Measurements from ENCODE around the gene JAKMIP2. TPM values are rescaled to one million over a fixed set of nuclear protein-coding genes. Genes with fewer than 3 reads are reported as not detected.
"Not testable (repeated sequence)": the region's sequence is repeated elsewhere in the genome, so short reads cannot be mapped to it uniquely, and the experiment has no call there.

The JAKMIP2 gene
- total RNA-seq, 1 experiment from 2014 or later: 1.2 TPM

GRCh38 chr5:147732291-147732883, 50.1 kb downstream of the JAKMIP2 start:
- Mint-ChIP-seq H3K4me1 (ENCODE audit: low read depth, unreplicated experiment) (peaks cover 8% of the 10 kb centered on the region), H3K9me3 (ENCODE audit: unreplicated experiment) (no peaks in the 10 kb centered on the region), H3K27me3 (ENCODE audit: insufficient read depth, unreplicated experiment) (no peaks in the 10 kb centered on the region), H3K4me3 (ENCODE audit: unreplicated experiment) (no peak overlapping the region), H3K36me3 (ENCODE audit: insufficient read depth, unreplicated experiment) (no peaks in the 10 kb centered on the region), H3K27ac (ENCODE audit: unreplicated experiment) (no peak overlapping the region)
- Histone ChIP-seq H3K27me3 (replicated peaks; ENCODE audit: control insufficient read depth, insufficient read depth, low read length) (no peaks in the 10 kb centered on the region), H3K9me3 (no peaks in the 10 kb centered on the region), H3K36me3 (ENCODE audit: control insufficient read depth, insufficient read depth, low read length) (no peaks in the 10 kb centered on the region), H3K4me1 (peaks cover 11% of the 10 kb centered on the region), H3K4me3 (ENCODE audit: low read depth, low read length) (no peak overlapping the region)
- ChIA-PET CTCF (no interaction called here), POLR2A (no interaction called here)
- no TSS peak for BruUV-seq (replicated peaks)
- no peak for DNase-seq
- no peak for TF ChIP-seq CTCF (IDR thresholded peaks at IDR 0.05; ENCODE audit: insufficient read depth in 1 of 2, low read depth in 1 of 2, low read length in 1 of 2, severe bottlenecking in 1 of 2, unreplicated experiment in 1 of 2)
- intact Hi-C loops (cut with micrococcal nuclease; ENCODE audit: unreplicated experiment): no loop called here

- TF ChIP-seq CTCF (IDR thresholded peaks at IDR 0.05; ENCODE audit: insufficient read depth in 1 of 2, low read depth in 1 of 2, low read length in 1 of 2, severe bottlenecking in 1 of 2, unreplicated experiment in 1 of 2): no peak
- Histone ChIP-seq H3K36me3 (ENCODE audit: control insufficient read depth, insufficient read depth, low read length) (no peaks in the 10 kb centered on the region), H3K9me3 (no peaks in the 10 kb centered on the region), H3K4me1 (peaks cover 11% of the 10 kb centered on the region; the same call in 1 of the 2 replicates), H3K27me3 (replicated peaks; ENCODE audit: control insufficient read depth, insufficient read depth, low read length) (no peaks in the 10 kb centered on the region), H3K4me3 (ENCODE audit: low read depth, low read length) (no peak overlapping the region)
- Mint-ChIP-seq H3K4me1 (ENCODE audit: low read depth, unreplicated experiment) (peaks cover 8% of the 10 kb centered on the region), H3K27me3 (ENCODE audit: insufficient read depth, unreplicated experiment) (no peaks in the 10 kb centered on the region), H3K36me3 (ENCODE audit: insufficient read depth, unreplicated experiment) (no peaks in the 10 kb centered on the region), H3K9me3 (ENCODE audit: unreplicated experiment) (no peaks in the 10 kb centered on the region), H3K27ac (ENCODE audit: unreplicated experiment) (no peak overlapping the region), H3K4me3 (ENCODE audit: unreplicated experiment) (no peak overlapping the region)
- BruUV-seq (replicated peaks): no TSS peak
- ChIA-PET CTCF (no interaction called here), POLR2A (no interaction called here)
- no peak for DNase-seq
- intact Hi-C loops (cut with micrococcal nuclease; ENCODE audit: unreplicated experiment): no loop called here
Measured at GRCh38 chr5:147731431-147732290, 50.9 kb downstream of the JAKMIP2 start.

DNA sequence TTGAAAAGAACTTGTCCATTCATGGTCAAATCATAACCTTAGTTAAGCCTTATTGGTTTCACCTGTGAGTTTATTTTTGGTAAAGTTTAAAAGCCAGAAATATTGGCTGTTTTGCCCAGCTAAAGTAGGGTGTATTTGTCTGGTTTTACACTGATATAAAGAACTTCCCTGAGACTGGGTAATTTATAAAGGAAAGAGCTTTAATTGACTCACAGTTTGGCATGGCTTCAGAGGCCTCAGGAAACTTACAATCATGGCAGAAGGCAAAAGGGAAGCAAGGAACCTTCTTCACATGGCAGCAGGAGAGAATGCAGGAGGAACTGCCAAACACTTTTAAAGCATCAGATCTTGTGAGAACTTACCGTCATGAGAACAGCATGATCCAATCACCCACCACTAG, 55.3 kb downstream of the JAKMIP2 start:
- Histone ChIP-seq H3K36me3 (ENCODE audit: control insufficient read depth, insufficient read depth, low read length) (no peaks in the 10 kb centered on the region), H3K4me3 (ENCODE audit: low read depth, low read length) (no peak overlapping the region), H3K9me3 (no peaks in the 10 kb centered on the region), H3K27me3 (replicated peaks; ENCODE audit: control insufficient read depth, insufficient read depth, low read length) (no peaks in the 10 kb centered on the region), H3K4me1 (peaks cover 8% of the 10 kb centered on the region)
- Mint-ChIP-seq H3K4me3 (ENCODE audit: unreplicated experiment) (no peak overlapping the region), H3K4me1 (ENCODE audit: low read depth, unreplicated experiment) (no peaks in the 10 kb centered on the region), H3K36me3 (ENCODE audit: insufficient read depth, unreplicated experiment) (no peaks in the 10 kb centered on the region), H3K27me3 (ENCODE audit: insufficient read depth, unreplicated experiment) (no peaks in the 10 kb centered on the region), H3K27ac (ENCODE audit: unreplicated experiment) (no peak overlapping the region), H3K9me3 (ENCODE audit: unreplicated experiment) (no peaks in the 10 kb centered on the region)
- POLR2A ChIA-PET: no interaction called here
- CTCF ChIA-PET: no interaction called here
- BruUV-seq (replicated peaks): no TSS peak
- no peak for DNase-seq
- intact Hi-C loops (cut with micrococcal nuclease; ENCODE audit: unreplicated experiment): no loop called here
- no peak for TF ChIP-seq CTCF (IDR thresholded peaks at IDR 0.05; ENCODE audit: insufficient read depth in 1 of 2, low read depth in 1 of 2, low read length in 1 of 2, severe bottlenecking in 1 of 2, unreplicated experiment in 1 of 2)

- BruUV-seq (replicated peaks); H3K27me3 Mint-ChIP-seq (ENCODE audit: insufficient read depth, unreplicated experiment); H3K9me3 ChIP-seq; intact Hi-C loops (cut with micrococcal nuclease; ENCODE audit: unreplicated experiment); H3K27me3 ChIP-seq (replicated peaks; ENCODE audit: control insufficient read depth, insufficient read depth, low read length); H3K36me3 Mint-ChIP-seq (ENCODE audit: insufficient read depth, unreplicated experiment); H3K9me3 Mint-ChIP-seq (ENCODE audit: unreplicated experiment); H3K4me1 Mint-ChIP-seq (ENCODE audit: low read depth, unreplicated experiment); H3K4me1 ChIP-seq; H3K36me3 ChIP-seq (ENCODE audit: control insufficient read depth, insufficient read depth, low read length); POLR2A ChIA-PET: not testable (repeated sequence)
- peak; percentile 64 to 69 for DNase-seq
- peak overlapping the region; percentile 67 for H3K4me3 Mint-ChIP-seq (ENCODE audit: unreplicated experiment)
- CTCF ChIA-PET: interaction anchor here (0.6 kb wide), 1 partner anchor 61 kb away, joined by 3 read pairs; no protein-coding TSS in a partner anchor
- peak overlapping the region; percentile 21 for H3K27ac Mint-ChIP-seq (ENCODE audit: unreplicated experiment)
- H3K4me3 ChIP-seq (ENCODE audit: low read depth, low read length): peak overlapping the region; percentile 39
Measured at GRCh38 chr5:147721191-147721960, 61.2 kb downstream of the JAKMIP2 start.
